Keratinocyte (primary cell): Measurements from ENCODE around the gene RYR2. TPM values are rescaled to one million over a fixed set of nuclear protein-coding genes. Genes with fewer than 3 reads are reported as not detected.

Source experiments
- DNase-seq: peaks from one replicate; pipeline ENCODE4 v3.0.0-alpha.2; 2011; ENCODE audit warnings: low read depth, missing footprints, low spot score
- FAIRE-seq: peaks from 2 replicates; lab custom pipeline; 2011; peaks lifted over from hg19 to GRCh38; lab: Jason Lieb, UNC
- H2AFZ ChIP-seq: 2 replicates; pipeline ENCODE4 v1.6.0; 2012; ENCODE audit warnings: low read length, control low read depth, inconsistent platforms; ENCODE audit not compliant: control insufficient read depth
- H3K27ac ChIP-seq: 2 replicates; pipeline ENCODE4 v1.5.1; 2011; ENCODE audit warnings: low read length; ENCODE audit not compliant: control insufficient read depth, insufficient read depth
- H3K27me3 ChIP-seq: 3 replicates; pipeline ENCODE4 v1.6.0; 2011; ENCODE audit warnings: low read length; ENCODE audit not compliant: control insufficient read depth, insufficient read depth; ENCODE audit errors: extremely low read depth
- H3K36me3 ChIP-seq, 2 experiments: 2 replicates in 1 of 2; 3 replicates in 1 of 2; pipeline ENCODE4 v1.5.1; 2011; ENCODE audit warnings: low read length in 2 of 2, mild to moderate bottlenecking in 1 of 2; ENCODE audit not compliant: control insufficient read depth in 2 of 2, insufficient read depth in 2 of 2; ENCODE audit errors: extremely low read depth in 1 of 2
- H3K4me1 ChIP-seq: 3 replicates; pipeline ENCODE4 v1.5.1; 2011; ENCODE audit warnings: low read length; ENCODE audit not compliant: control insufficient read depth, insufficient read depth; ENCODE audit errors: extremely low read depth
- H3K4me2 ChIP-seq: 3 replicates; pipeline ENCODE4 v1.6.0; 2011; ENCODE audit warnings: low read depth, low read length; ENCODE audit not compliant: control insufficient read depth, insufficient read depth; ENCODE audit errors: extremely low read depth
- H3K4me3 ChIP-seq, 3 experiments: fragments of 200-600 bp in 1 of 3; sonication (generic) in 1 of 3; 2 replicates in 2 of 3; 3 replicates in 1 of 3; pipeline ENCODE4 v1.5.1; 2011 to 2016; ENCODE audit warnings: low read length in 3 of 3, mild to moderate bottlenecking in 3 of 3, control low read depth in 2 of 3, inconsistent platforms in 1 of 3, low read depth in 1 of 3, mixed read lengths in 1 of 3, mixed run types in 1 of 3, moderate library complexity in 1 of 3; ENCODE audit not compliant: control insufficient read depth in 2 of 3, insufficient read depth in 2 of 3; ENCODE audit errors: extremely low read depth in 1 of 3
- H3K79me2 ChIP-seq: 2 replicates; pipeline ENCODE4 v1.6.0; 2012; ENCODE audit warnings: low read length; ENCODE audit not compliant: control insufficient read depth, insufficient read depth
- H3K9ac ChIP-seq: 3 replicates; pipeline ENCODE4 v1.6.0; 2011; ENCODE audit warnings: low read length; ENCODE audit not compliant: control insufficient read depth, insufficient read depth; ENCODE audit errors: extremely low read depth
- H3K9me1 ChIP-seq: 3 replicates; pipeline ENCODE4 v1.6.0; 2011; ENCODE audit warnings: low read length; ENCODE audit not compliant: control insufficient read depth, insufficient read depth; ENCODE audit errors: extremely low read depth
- H3K9me3 ChIP-seq: 2 replicates; pipeline ENCODE4 v1.5.1; 2012; ENCODE audit warnings: low read depth, low read length; ENCODE audit not compliant: control insufficient read depth
- H4K20me1 ChIP-seq: 3 replicates; pipeline ENCODE4 v1.6.0; 2011; ENCODE audit warnings: low read length; ENCODE audit not compliant: control insufficient read depth, insufficient read depth; ENCODE audit errors: extremely low read depth
- EZH2 ChIP-seq: IDR thresholded peaks from one replicate; pipeline ENCODE4 v1.6.1; 2012; ENCODE audit warnings: inconsistent platforms, mild to moderate bottlenecking, low read length, moderate library complexity
- dilution Hi-C: fragments of 300-500 bp; cut with MboI; formaldehyde crosslinking; loops from one replicate; pipeline ENCODE4 v1.7.0; 2020; ENCODE audit warnings: low sequenced_read_pairs; ENCODE audit not compliant: extremely low pct_ligation_motif_present
- polyA plus RNA-seq, 5 experiments: library from polyadenylated mRNA; depleted of rRNA in 3 of 5; stranded (reverse) in 3 of 5; stranded (forward) in 1 of 5; unstranded in 1 of 5; fragments of >200 nt; gene quantifications; 1 replicate in 1 of 5; 2 replicates in 3 of 5; 3 replicates in 1 of 5; pipeline versions ENCODE4 v1.2.1 to v1.2.3, GENCODE V29; 2011 to 2012; ENCODE audit warnings: missing spikeins in 2 of 5, low read depth in 1 of 5, low replicate concordance in 1 of 5
- TF ChIP-seq, protein P1 (sequence below), 3 experiments: IDR thresholded peaks in 1 of 3; conservative IDR thresholded peaks in 1 of 3; optimal IDR thresholded peaks in 1 of 3; 2 replicates in 2 of 3; 3 replicates in 1 of 3; pipeline versions ENCODE3 to v1.5.1; 2011; ENCODE audit warnings: low read length in 3 of 3, mild to moderate bottlenecking in 3 of 3, moderate library complexity in 2 of 3, control low read depth in 1 of 3, inconsistent platforms in 1 of 3; ENCODE audit not compliant: insufficient read depth in 2 of 3; ENCODE audit errors: extremely low read depth in 1 of 3

RYR2 gene
- polyA plus RNA-seq, 1 donor (not counting 4 experiments of a cell fraction or from before 2014, with no cell fraction given), result 0.05 TPM

DNA sequence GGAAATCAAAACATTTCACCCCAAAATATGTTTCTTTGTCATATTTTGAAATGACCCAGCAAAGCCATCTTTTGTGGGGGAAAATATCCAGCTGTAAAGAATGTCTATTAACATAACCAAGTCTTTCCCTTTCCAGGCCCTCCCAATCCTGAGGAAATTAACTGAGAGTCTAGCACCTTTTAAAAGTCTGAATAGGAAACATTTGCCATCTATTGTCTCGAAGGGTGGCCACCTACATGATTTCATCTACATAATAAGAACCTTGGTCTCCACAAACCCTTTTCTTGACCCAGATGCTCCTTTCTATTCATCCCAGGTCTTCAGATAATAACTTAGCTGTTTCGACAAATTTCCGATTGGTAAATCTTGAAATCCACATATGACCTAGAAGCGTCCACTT lies 32.4 kb upstream of the RYR2 start:
- Histone ChIP-seq H3K36me3 (no peaks in the 10 kb centered on the region), H3K4me3 (no peak overlapping the region), H2AFZ (no peak overlapping the region), H3K9me1 (no peaks in the 10 kb centered on the region), H3K4me2 (no peak overlapping the region), H3K4me1 (no peaks in the 10 kb centered on the region), H3K79me2 (no peaks in the 10 kb centered on the region), H3K27ac (no peak overlapping the region), H3K27me3 (no peaks in the 10 kb centered on the region), H3K9me3 (no peaks in the 10 kb centered on the region), H4K20me1 (no peaks in the 10 kb centered on the region), H3K9ac (no peak overlapping the region)
- dilution Hi-C loops, result no loop called here
- FAIRE-seq, result no peak
- no peak for TF ChIP-seq EZH2
- TF ChIP-seq, protein P1, sequence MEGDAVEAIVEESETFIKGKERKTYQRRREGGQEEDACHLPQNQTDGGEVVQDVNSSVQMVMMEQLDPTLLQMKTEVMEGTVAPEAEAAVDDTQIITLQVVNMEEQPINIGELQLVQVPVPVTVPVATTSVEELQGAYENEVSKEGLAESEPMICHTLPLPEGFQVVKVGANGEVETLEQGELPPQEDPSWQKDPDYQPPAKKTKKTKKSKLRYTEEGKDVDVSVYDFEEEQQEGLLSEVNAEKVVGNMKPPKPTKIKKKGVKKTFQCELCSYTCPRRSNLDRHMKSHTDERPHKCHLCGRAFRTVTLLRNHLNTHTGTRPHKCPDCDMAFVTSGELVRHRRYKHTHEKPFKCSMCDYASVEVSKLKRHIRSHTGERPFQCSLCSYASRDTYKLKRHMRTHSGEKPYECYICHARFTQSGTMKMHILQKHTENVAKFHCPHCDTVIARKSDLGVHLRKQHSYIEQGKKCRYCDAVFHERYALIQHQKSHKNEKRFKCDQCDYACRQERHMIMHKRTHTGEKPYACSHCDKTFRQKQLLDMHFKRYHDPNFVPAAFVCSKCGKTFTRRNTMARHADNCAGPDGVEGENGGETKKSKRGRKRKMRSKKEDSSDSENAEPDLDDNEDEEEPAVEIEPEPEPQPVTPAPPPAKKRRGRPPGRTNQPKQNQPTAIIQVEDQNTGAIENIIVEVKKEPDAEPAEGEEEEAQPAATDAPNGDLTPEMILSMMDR (optimal IDR thresholded peaks at IDR 0.05 in 1 of 3, IDR thresholded peaks at IDR 0.05 in 1 of 3, conservative IDR thresholded peaks at IDR 0.05 in 1 of 3; ENCODE audit: extremely low read depth in 1 of 3, insufficient read depth in 2 of 3, low read length in 3 of 3), result no peak
- DNase-seq, result no peak

DNA sequence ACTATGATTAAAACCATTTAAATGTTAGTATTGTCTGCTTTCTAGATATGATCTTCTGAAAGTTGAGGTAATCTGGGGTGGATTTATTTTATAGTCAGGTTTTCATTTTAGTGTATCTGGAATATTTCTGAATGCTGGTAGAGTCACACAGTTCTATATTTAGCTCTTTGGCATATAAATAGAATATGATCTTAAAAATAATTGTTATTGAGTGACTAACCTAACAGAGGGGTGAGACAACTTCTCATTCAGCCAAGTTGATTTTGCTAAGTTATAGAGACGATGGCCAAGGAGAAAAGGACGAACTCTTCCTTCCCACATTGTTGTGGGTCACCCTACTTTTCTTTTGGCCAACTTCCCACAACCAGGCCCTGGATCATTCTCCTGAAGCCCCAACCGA lies 30.6 kb upstream of the RYR2 start:
- dilution Hi-C loops, result no loop called here
- Histone ChIP-seq H3K9me1 (no peaks in the 10 kb centered on the region), H3K36me3 (no peaks in the 10 kb centered on the region), H4K20me1 (no peaks in the 10 kb centered on the region), H3K27me3 (no peaks in the 10 kb centered on the region), H3K79me2 (no peaks in the 10 kb centered on the region), H3K27ac (no peak overlapping the region), H3K9ac (no peak overlapping the region), H3K4me1 (no peaks in the 10 kb centered on the region), H3K4me3 (no peak overlapping the region), H3K9me3 (no peaks in the 10 kb centered on the region), H2AFZ (no peak overlapping the region), H3K4me2 (no peak overlapping the region)
- no peak for FAIRE-seq
- no peak for DNase-seq
- TF ChIP-seq, protein P1 (optimal IDR thresholded peaks at IDR 0.05 in 1 of 3, IDR thresholded peaks at IDR 0.05 in 1 of 3, conservative IDR thresholded peaks at IDR 0.05 in 1 of 3; ENCODE audit: extremely low read depth in 1 of 3, insufficient read depth in 2 of 3, low read length in 3 of 3), result no peak
- no peak for TF ChIP-seq EZH2
